HL-60 (cell line): ENCODE measurements around the gene POLG.

Experiments used
- DNase-seq, 2 experiments: peaks; one replicate each; pipeline ENCODE4 v3.0.0-alpha.2; 2010 to 2020; ENCODE audit warnings: low read depth in 1 of 2, low spot score in 1 of 2
- H3K27ac ChIP-seq: fragments of 250-450 bp; sonication (Bioruptor Pico); replicated peaks from 2 replicates; pipeline ENCODE4 v1.5.1; 2020; ENCODE audit warnings: mild to moderate bottlenecking, moderate library complexity
- H3K27me3 ChIP-seq: fragments of 250-450 bp; sonication (Bioruptor Pico); 2 replicates; pipeline ENCODE4 v1.5.1; 2021; ENCODE audit warnings: mild to moderate bottlenecking, moderate library complexity; ENCODE audit not compliant: insufficient read depth, poor library complexity, severe bottlenecking
- H3K4me3 ChIP-seq: replicated peaks from 2 replicates; pipeline ENCODE4 v1.5.1; 2011; ENCODE audit warnings: mild to moderate bottlenecking, control low read depth, low read length; ENCODE audit not compliant: insufficient read depth
- CTCF ChIP-seq: IDR thresholded peaks from one replicate; pipeline ENCODE4 v1.5.1; 2011; ENCODE audit warnings: low read length, control low read depth, inconsistent platforms; ENCODE audit not compliant: insufficient read depth
- GABPA ChIP-seq: IDR thresholded peaks from 2 replicates; pipeline ENCODE4 v1.6.1; 2012; ENCODE audit warnings: low read depth
- POLR2AphosphoS5 ChIP-seq: IDR thresholded peaks from 2 replicates; pipeline ENCODE4 v1.6.1; 2012; ENCODE audit warnings: low read depth
- REST ChIP-seq: IDR thresholded peaks from 2 replicates; pipeline ENCODE4 v1.6.1; 2012; ENCODE audit warnings: low read depth; ENCODE audit not compliant: insufficient replicate concordance
- SPI1 ChIP-seq: IDR thresholded peaks from 2 replicates; pipeline ENCODE4 v1.6.1; 2012; ENCODE audit warnings: low read depth, mild to moderate bottlenecking, borderline replicate concordance

POLG gene

GRCh38 chr15:89342840-89343239 lies 8.2 kb upstream of the POLG start:
- TF ChIP-seq GABPA: no peak
- TF ChIP-seq CTCF: no peak
- no peak for TF ChIP-seq POLR2AphosphoS5
- no peak for TF ChIP-seq SPI1
- no peak for TF ChIP-seq REST
- no peak for DNase-seq

GRCh38 chr15:89341316-89342005 lies 6.8 kb upstream of the POLG start:
- Histone ChIP-seq H3K27me3 (no peaks in the 10 kb centered on the region), H3K27ac (no peak overlapping the region), H3K4me3 (no peak overlapping the region)
- DNase-seq: no peak
- TF ChIP-seq SPI1 (no peak), CTCF (no peak), REST (no peak), GABPA (no peak), POLR2AphosphoS5 (no peak)

More at GRCh38 chr15:89342840-89343239, 8.2 kb upstream of the POLG start:
- Histone ChIP-seq H3K27ac (no peak overlapping the region), H3K27me3 (no peaks in the 10 kb centered on the region), H3K4me3 (no peak overlapping the region)

GRCh38 chr15:89340573-89340972 lies 5.9 kb upstream of the POLG start:
- no peaks in the 10 kb centered on the region for H3K27me3 ChIP-seq
- H3K27ac ChIP-seq: no peak overlapping the region
- TF ChIP-seq CTCF (no peak), SPI1 (no peak), REST (no peak), GABPA (no peak), POLR2AphosphoS5 (no peak)
- no peak for DNase-seq
- no peak overlapping the region for H3K4me3 ChIP-seq
